H9 (cell line): Measurements from ENCODE around the gene USP46. TPM values are rescaled to one million over a fixed set of nuclear protein-coding genes. Genes with fewer than 3 reads are reported as not detected.

ENCODE experiments used
- DNase-seq: peaks from one replicate; pipeline ENCODE4 v3.0.0-alpha.2; 2017
- H2AFZ ChIP-seq: one replicate; pipeline ENCODE4 v1.6.1; 2013; ENCODE audit warnings: mild to moderate bottlenecking, low read length, control low read depth, moderate library complexity
- H2AK5ac ChIP-seq: 2 replicates; pipeline ENCODE4 v1.6.1; 2013; ENCODE audit warnings: low read length, control low read depth, mixed read lengths; ENCODE audit not compliant: insufficient read length
- H2BK120ac ChIP-seq: one replicate; pipeline ENCODE4 v1.6.1; 2013; ENCODE audit warnings: low read depth, mild to moderate bottlenecking, low read length, control low read depth, inconsistent platforms; ENCODE audit not compliant: poor library complexity, severe bottlenecking
- H2BK12ac ChIP-seq: 2 replicates; pipeline ENCODE4 v1.6.1; 2013; ENCODE audit warnings: low read length, control low read depth, mixed read lengths, low read depth; ENCODE audit not compliant: insufficient read length
- H2BK15ac ChIP-seq: 2 replicates; pipeline ENCODE4 v1.6.1; 2013; ENCODE audit warnings: low read depth, low read length, control low read depth
- H2BK20ac ChIP-seq: one replicate; pipeline ENCODE4 v1.6.1; 2013; ENCODE audit warnings: low read depth, mild to moderate bottlenecking, low read length, control low read depth, inconsistent platforms; ENCODE audit not compliant: poor library complexity, severe bottlenecking
- H2BK5ac ChIP-seq: 2 replicates; pipeline ENCODE4 v1.6.1; 2013; ENCODE audit warnings: low read length, control low read depth, mixed read lengths; ENCODE audit not compliant: insufficient read length
- H3K14ac ChIP-seq: 2 replicates; pipeline ENCODE4 v1.6.1; 2013; ENCODE audit warnings: low read length, control low read depth; ENCODE audit not compliant: insufficient read depth
- H3K18ac ChIP-seq: 2 replicates; pipeline ENCODE4 v1.6.1; 2013; ENCODE audit warnings: low read depth, mild to moderate bottlenecking, mixed read lengths, low read length, control low read depth; ENCODE audit not compliant: insufficient read length
- H3K23ac ChIP-seq: 2 replicates; pipeline ENCODE4 v1.6.1; 2013; ENCODE audit warnings: low read length, control low read depth, mixed read lengths, low read depth; ENCODE audit not compliant: insufficient read length
- H3K23me2 ChIP-seq: 2 replicates; pipeline ENCODE4 v1.6.1; 2013; ENCODE audit warnings: low read depth, mild to moderate bottlenecking, mixed read lengths, low read length, control low read depth; ENCODE audit not compliant: insufficient read length, poor library complexity, severe bottlenecking
- H3K27ac ChIP-seq: 2 replicates; pipeline ENCODE4 v1.5.1; 2013; ENCODE audit warnings: low read length, control low read depth, mixed read lengths, low read depth; ENCODE audit not compliant: insufficient read length
- H3K27me3 ChIP-seq: 2 replicates; pipeline ENCODE4 v1.6.1; 2013; ENCODE audit warnings: low read length, control low read depth, inconsistent platforms; ENCODE audit not compliant: insufficient read depth
- H3K4ac ChIP-seq: 2 replicates; pipeline ENCODE4 v1.6.1; 2013; ENCODE audit warnings: low read depth, mild to moderate bottlenecking, control low read depth, inconsistent platforms, low read length, moderate library complexity
- H3K4me1 ChIP-seq: 2 replicates; pipeline ENCODE4 v1.6.1; 2013; ENCODE audit warnings: low read length, control low read depth, inconsistent platforms; ENCODE audit not compliant: insufficient read depth
- H3K4me2 ChIP-seq: 2 replicates; pipeline ENCODE4 v1.6.1; 2013; ENCODE audit warnings: low read length, control low read depth, mixed read lengths; ENCODE audit not compliant: insufficient read length, insufficient read depth
- H3K56ac ChIP-seq: 2 replicates; pipeline ENCODE4 v1.6.1; 2013; ENCODE audit warnings: low read depth, mild to moderate bottlenecking, mixed read lengths, low read length, control low read depth; ENCODE audit not compliant: insufficient read length
- H3K79me1 ChIP-seq: 2 replicates; pipeline ENCODE4 v1.6.1; 2013; ENCODE audit warnings: low read depth, mild to moderate bottlenecking, moderate library complexity, low read length, control low read depth, inconsistent platforms; ENCODE audit not compliant: insufficient read depth, poor library complexity, severe bottlenecking
- H3K79me2 ChIP-seq: 2 replicates; pipeline ENCODE4 v1.6.1; 2013; ENCODE audit warnings: low read length, control low read depth, inconsistent platforms; ENCODE audit not compliant: insufficient read depth
- H3K9ac ChIP-seq: 2 replicates; pipeline ENCODE4 v1.6.1; 2013; ENCODE audit warnings: low read length, control low read depth, mixed read lengths; ENCODE audit not compliant: insufficient read length; ENCODE audit errors: extremely low read depth
- H3K9me3 ChIP-seq: one replicate; pipeline ENCODE4 v1.6.1; 2013; ENCODE audit warnings: low read depth, low read length, inconsistent platforms; ENCODE audit not compliant: control insufficient read depth
- H3T11ph ChIP-seq: one replicate; pipeline ENCODE4 v1.6.1; 2013; ENCODE audit warnings: mild to moderate bottlenecking, low read length, control low read depth, inconsistent platforms
- H4K20me1 ChIP-seq: one replicate; pipeline ENCODE4 v1.6.1; 2013; ENCODE audit not compliant: control insufficient read depth, insufficient read length, insufficient read depth
- H4K5ac ChIP-seq: 2 replicates; pipeline ENCODE4 v1.6.1; 2013; ENCODE audit warnings: low read depth, mild to moderate bottlenecking, mixed read lengths, low read length, control low read depth; ENCODE audit not compliant: insufficient read length
- H4K8ac ChIP-seq: replicated peaks from 2 replicates; pipeline ENCODE4 v1.6.1; 2013; ENCODE audit warnings: low read length, control low read depth, mixed read lengths, low read depth; ENCODE audit not compliant: insufficient read length
- H4K91ac ChIP-seq: 2 replicates; pipeline ENCODE4 v1.6.1; 2013; ENCODE audit warnings: low read depth, mild to moderate bottlenecking, moderate library complexity, mixed read lengths, low read length, control low read depth; ENCODE audit not compliant: insufficient read length
- H3K27ac Mint-ChIP-seq, 3 experiments: 2 replicates in 2 of 3; 3 replicates in 1 of 3; pipeline ENCODE4 v1.8.0; 2020 to 2021; ENCODE audit warnings: mixed read lengths in 3 of 3, mild to moderate bottlenecking in 1 of 3, moderate library complexity in 1 of 3
- H3K27me3 Mint-ChIP-seq: 2 replicates; pipeline ENCODE4 v1.8.0; 2021; ENCODE audit warnings: low read depth, mild to moderate bottlenecking, moderate library complexity, mixed read lengths
- H3K36me3 Mint-ChIP-seq, 3 experiments: 2 replicates in 2 of 3; 3 replicates in 1 of 3; pipeline ENCODE4 v1.8.0; 2020 to 2021; ENCODE audit warnings: low read depth in 3 of 3, mixed read lengths in 3 of 3; ENCODE audit not compliant: insufficient read depth in 1 of 3
- H3K4me1 Mint-ChIP-seq, 2 experiments: 2 replicates each; pipeline ENCODE4 v1.8.0; 2020; ENCODE audit warnings: mixed read lengths in 2 of 2
- H3K4me3 Mint-ChIP-seq, 2 experiments: 2 replicates in 1 of 2; 3 replicates in 1 of 2; pipeline ENCODE4 v1.8.0; 2020 to 2021; ENCODE audit warnings: mild to moderate bottlenecking in 2 of 2, mixed read lengths in 2 of 2, moderate library complexity in 1 of 2
- H3K9me3 Mint-ChIP-seq, 2 experiments: 2 replicates in 1 of 2; 3 replicates in 1 of 2; pipeline ENCODE4 v1.8.0; 2020; ENCODE audit warnings: mild to moderate bottlenecking in 2 of 2, mixed read lengths in 2 of 2, moderate library complexity in 1 of 2
- CTCF ChIP-seq: fragments of 200-600 bp; sonication (generic); conservative IDR thresholded peaks from 3 replicates; pipeline ENCODE4 v1.8.0; 2021; ENCODE audit warnings: antibody characterized with exemption, mild to moderate bottlenecking
- WGBS: extraction: QIAGEN DNeasy Blood & Tissue Kit; methylation state at CpG from one replicate; pipeline ENCODE4 v1.1.7; 2013; ENCODE audit warnings: missing lambda C conversion rate, low lambda C conversion rate, mixed read lengths; ENCODE audit not compliant: insufficient read length; ENCODE audit errors: extremely low coverage; 5-methylcytosine and 5-hydroxymethylcytosine counted together
- total RNA-seq: library from RNA; stranded (reverse); gene quantifications from 2 replicates; pipeline ENCODE4 v1.2.1, GENCODE V29; 2021

Gene USP46
- total RNA-seq, 1 experiment from 2014 or later = 59.8 TPM

- Histone ChIP-seq H3K56ac (no peak overlapping the region), H3T11ph (no peak overlapping the region), H2BK12ac (no peak overlapping the region), H3K14ac (no peak overlapping the region; the same call in 1 of the 2 replicates), H2AFZ (no peak overlapping the region), H3K4me1 (no peaks in the 10 kb centered on the region), H3K4ac (no peak overlapping the region), H3K4me2 (no peak overlapping the region), H3K27me3 (no peaks in the 10 kb centered on the region), H3K9ac (no peak overlapping the region), H2BK120ac (no peak overlapping the region), H2BK15ac (no peak overlapping the region), H2BK5ac (no peak overlapping the region), H4K20me1 (no peaks in the 10 kb centered on the region), H3K79me1 (no peaks in the 10 kb centered on the region), H3K23ac (no peak overlapping the region), H3K18ac (no peak overlapping the region), H2BK20ac (no peak overlapping the region), H2AK5ac (no peak overlapping the region), H3K9me3 (no peaks in the 10 kb centered on the region), H3K79me2 (no peaks in the 10 kb centered on the region), H4K8ac (no peak overlapping the region), H4K5ac (no peak overlapping the region), H4K91ac (no peak overlapping the region), H3K27ac (no peak overlapping the region), H3K23me2 (no peaks in the 10 kb centered on the region)
- no CpG with 5 or more reads among the region's 13 CpGs for WGBS
- TF ChIP-seq CTCF = no peak
- peak overlapping the region in 2 of 3 experiments; percentile 12 to 25; a peak in 3 of 7 replicates for H3K27ac Mint-ChIP-seq
- no peak overlapping the region for H3K4me3 Mint-ChIP-seq
- H3K4me1 Mint-ChIP-seq = peaks cover 28% of the 10 kb centered on the region in 2 experiments
- no peaks in the 10 kb centered on the region for H3K27me3 Mint-ChIP-seq
- no peaks in the 10 kb centered on the region; a peak in 1 of 5 replicates for H3K9me3 Mint-ChIP-seq
- peaks cover 10 to 19% (median 10%) of the 10 kb centered on the region in 3 experiments for H3K36me3 Mint-ChIP-seq
- no peak for DNase-seq
Observed at GRCh38 chr4:52588771-52589591, 70.1 kb downstream of the USP46 start.
